ENCODE measurements around the gene ISG15.
"Not testable (repeated sequence)": the region's sequence is repeated elsewhere in the genome, so short reads cannot be mapped to it uniquely, and the experiment has no call there.

The ISG15 gene

GRCh38 chr1:1026599-1027413, 13.5 kb downstream of the ISG15 start:
- Histone ChIP-seq H3K9me3 (ENCODE audit: severe bottlenecking) (no peaks in the 10 kb centered on the region), H3K27me3 (ENCODE audit: insufficient read depth, low read depth, severe bottlenecking) (no peaks in the 10 kb centered on the region), H3K36me3 (peaks cover 38% of the 10 kb centered on the region), H3K27ac (no peak overlapping the region), H3K4me3 (ENCODE audit: low read depth, low read length) (no peak overlapping the region)
- DNase-seq = no peak
- no peak for TF ChIP-seq CTCF (IDR thresholded peaks at IDR 0.05; ENCODE audit: low read depth, low read length)

GRCh38 chr1:1027791-1028190, 14.5 kb downstream of the ISG15 start:
- TF ChIP-seq CTCF (IDR thresholded peaks at IDR 0.05; ENCODE audit: low read depth, low read length) = no peak
- Histone ChIP-seq H3K4me3 (ENCODE audit: low read depth, low read length) (no peak overlapping the region), H3K9me3 (ENCODE audit: severe bottlenecking) (no peaks in the 10 kb centered on the region), H3K27me3 (ENCODE audit: insufficient read depth, low read depth, severe bottlenecking) (no peaks in the 10 kb centered on the region), H3K36me3 (peaks cover 36% of the 10 kb centered on the region), H3K27ac (no peak overlapping the region)
- DNase-seq = no peak

GRCh38 chr1:1030867-1031658, 17.8 kb downstream of the ISG15 start:
- not testable (repeated sequence) for DNase-seq; H3K4me3 ChIP-seq (ENCODE audit: low read depth, low read length); H3K9me3 ChIP-seq (ENCODE audit: severe bottlenecking); H3K27me3 ChIP-seq (ENCODE audit: insufficient read depth, low read depth, severe bottlenecking)
- H3K27ac ChIP-seq = peak overlapping the region; percentile 96
- peaks cover 26% of the 10 kb centered on the region for H3K36me3 ChIP-seq

- Histone ChIP-seq H3K4me3 (ENCODE audit: low read depth, low read length) (no peak overlapping the region), H3K27ac (peak overlapping the region; percentile 96), H3K36me3 (peaks cover 21% of the 10 kb centered on the region), H3K27me3 (ENCODE audit: insufficient read depth, low read depth, severe bottlenecking) (no peaks in the 10 kb centered on the region), H3K9me3 (ENCODE audit: severe bottlenecking) (no peaks in the 10 kb centered on the region)
- TF ChIP-seq CTCF (IDR thresholded peaks at IDR 0.05; ENCODE audit: low read depth, low read length) = no peak
- DNase-seq = no peak
Observed at GRCh38 chr1:1031659-1032235, 18.4 kb downstream of the ISG15 start.

- H3K36me3 ChIP-seq = peaks cover 24% of the 10 kb centered on the region
- H3K27me3 ChIP-seq (ENCODE audit: insufficient read depth, low read depth, severe bottlenecking) = no peaks in the 10 kb centered on the region
- TF ChIP-seq CTCF (IDR thresholded peaks at IDR 0.05; ENCODE audit: low read depth, low read length) = peak; percentile 80
- peak; percentile 93 for DNase-seq
- H3K9me3 ChIP-seq (ENCODE audit: severe bottlenecking) = no peaks in the 10 kb centered on the region
- peak overlapping the region; percentile 96 for H3K27ac ChIP-seq
- peak overlapping the region; percentile 47 for H3K4me3 ChIP-seq (ENCODE audit: low read depth, low read length)
Observed at GRCh38 chr1:1032424-1032823, 19.1 kb downstream of the ISG15 start.

- no peaks in the 10 kb centered on the region for H3K27me3 ChIP-seq (ENCODE audit: insufficient read depth, low read depth, severe bottlenecking)
- no peaks in the 10 kb centered on the region for H3K9me3 ChIP-seq (ENCODE audit: severe bottlenecking)
- peak; percentile 98 for DNase-seq
- H3K36me3 ChIP-seq = peaks cover 19% of the 10 kb centered on the region
- H3K4me3 ChIP-seq (ENCODE audit: low read depth, low read length) = peak overlapping the region; percentile 47
- H3K27ac ChIP-seq = peak overlapping the region; percentile 96
- peak; percentile 76 for TF ChIP-seq CTCF (IDR thresholded peaks at IDR 0.05; ENCODE audit: low read depth, low read length)
Observed at GRCh38 chr1:1033009-1033587, 19.8 kb downstream of the ISG15 start.

All from WERI-Rb-1 (cell line).